HFFc6 (cell line): Measurements from ENCODE around the gene KIAA1217. TPM values are rescaled to one million over a fixed set of nuclear protein-coding genes. Genes with fewer than 3 reads are reported as not detected.

Experiments used
- DNase-seq: peaks from one replicate; pipeline ENCODE4 v3.0.0-alpha.2; 2018
- H3K27ac Mint-ChIP-seq: 2 replicates; pipeline ENCODE4 v1.8.0; 2020; ENCODE audit warnings: mild to moderate bottlenecking, mixed read lengths
- H3K27me3 Mint-ChIP-seq: 2 replicates; pipeline ENCODE4 v1.8.0; 2021; ENCODE audit warnings: mild to moderate bottlenecking, moderate library complexity, mixed read lengths; ENCODE audit not compliant: insufficient read depth
- H3K36me3 Mint-ChIP-seq: 2 replicates; pipeline ENCODE4 v1.8.0; 2021; ENCODE audit warnings: low read depth, mixed read lengths
- H3K4me1 Mint-ChIP-seq: 2 replicates; pipeline ENCODE4 v1.8.0; 2020; ENCODE audit warnings: low read depth, mixed read lengths
- H3K4me3 Mint-ChIP-seq: 2 replicates; pipeline ENCODE4 v1.8.0; 2020; ENCODE audit warnings: mild to moderate bottlenecking, moderate library complexity, mixed read lengths
- H3K9me3 Mint-ChIP-seq: 2 replicates; pipeline ENCODE4 v1.8.0; 2020; ENCODE audit warnings: mild to moderate bottlenecking, mixed read lengths
- CTCF ChIP-seq: fragments of 200-600 bp; sonication (generic); IDR thresholded peaks from 2 replicates; pipeline ENCODE4 v1.5.0; 2021; ENCODE audit warnings: antibody characterized with exemption, mild to moderate bottlenecking
- total RNA-seq, 6 experiments: library from RNA; stranded (reverse); fragmentation: NEBNext Ultra II Directional; extraction: Animal tissue kit (Norgen Biotek cat#: 25700); gene quantifications; 2 replicates in 1 of 6; 3 replicates in 5 of 6; pipeline ENCODE4 v1.2.3, GENCODE V29; 2021

KIAA1217 gene
- total RNA-seq, 6 experiments from 2014 or later: 1.3 to 2.1 (median 2.0) TPM

- Mint-ChIP-seq H3K27ac (no peak overlapping the region), H3K4me3 (no peak overlapping the region)
- TF ChIP-seq CTCF: no peak
Observed at GRCh38 chr10:24261627-24262026, 52.7 kb downstream of the KIAA1217 start.

GRCh38 chr10:24262929-24263590, 54.1 kb downstream of the KIAA1217 start:
- H3K36me3 Mint-ChIP-seq: no peaks in the 10 kb centered on the region
- no peak for TF ChIP-seq CTCF
- H3K27me3 Mint-ChIP-seq: no peaks in the 10 kb centered on the region
- no peak overlapping the region for H3K4me3 Mint-ChIP-seq
- no peak for DNase-seq
- no peaks in the 10 kb centered on the region for H3K9me3 Mint-ChIP-seq
- no peak overlapping the region for H3K27ac Mint-ChIP-seq
- no peaks in the 10 kb centered on the region for H3K4me1 Mint-ChIP-seq

More at GRCh38 chr10:24261627-24262026, 52.7 kb downstream of the KIAA1217 start:
- no peaks in the 10 kb centered on the region for H3K36me3 Mint-ChIP-seq
- H3K9me3 Mint-ChIP-seq: no peaks in the 10 kb centered on the region
- DNase-seq: no peak
- H3K4me1 Mint-ChIP-seq: no peaks in the 10 kb centered on the region
- no peaks in the 10 kb centered on the region for H3K27me3 Mint-ChIP-seq

- Mint-ChIP-seq H3K27ac (no peak overlapping the region), H3K9me3 (no peaks in the 10 kb centered on the region), H3K4me1 (no peaks in the 10 kb centered on the region), H3K36me3 (no peaks in the 10 kb centered on the region), H3K27me3 (no peaks in the 10 kb centered on the region), H3K4me3 (no peak overlapping the region)
- TF ChIP-seq CTCF: no peak
- no peak for DNase-seq
Observed at GRCh38 chr10:24269476-24269875, 60.5 kb downstream of the KIAA1217 start.

GRCh38 chr10:24272374-24272773, 63.4 kb downstream of the KIAA1217 start:
- H3K9me3 Mint-ChIP-seq: no peaks in the 10 kb centered on the region
- H3K4me1 Mint-ChIP-seq: no peaks in the 10 kb centered on the region
- no peak overlapping the region for H3K4me3 Mint-ChIP-seq
- TF ChIP-seq CTCF: no peak
- H3K27ac Mint-ChIP-seq: no peak overlapping the region
- H3K36me3 Mint-ChIP-seq: no peaks in the 10 kb centered on the region
- no peak for DNase-seq
- H3K27me3 Mint-ChIP-seq: no peaks in the 10 kb centered on the region; the same call in 1 of the 2 replicates

GRCh38 chr10:24277277-24277676, 68.3 kb downstream of the KIAA1217 start:
- no peaks in the 10 kb centered on the region; the same call in 1 of the 2 replicates for H3K27me3 Mint-ChIP-seq
- no peak overlapping the region for H3K4me3 Mint-ChIP-seq
- no peaks in the 10 kb centered on the region for H3K9me3 Mint-ChIP-seq
- no peak for TF ChIP-seq CTCF
- DNase-seq: no peak
- H3K27ac Mint-ChIP-seq: no peak overlapping the region
- no peaks in the 10 kb centered on the region for H3K4me1 Mint-ChIP-seq
- H3K36me3 Mint-ChIP-seq: no peaks in the 10 kb centered on the region
